ENCODE data around the gene ESPL1.

Gene ESPL1

GRCh38 chr12:53231671-53231920 lies 36.5 kb upstream of the ESPL1 start:
- DNase-seq (ENCODE audit: low read depth): no peak

GRCh38 chr12:53231921-53232645 lies 36.0 kb upstream of the ESPL1 start, which contains the start of gene RARG:
Gene RARG (minus strand): TSS chr12:53232209. CDS start chr12:53227545, 4,664 bp downstream.
- peak; percentile 59 for DNase-seq (ENCODE audit: low read depth)

- DNase-seq (ENCODE audit: low read depth): no peak
Observed at GRCh38 chr12:53232646-53233461, 35.2 kb upstream of the ESPL1 start.

DNA sequence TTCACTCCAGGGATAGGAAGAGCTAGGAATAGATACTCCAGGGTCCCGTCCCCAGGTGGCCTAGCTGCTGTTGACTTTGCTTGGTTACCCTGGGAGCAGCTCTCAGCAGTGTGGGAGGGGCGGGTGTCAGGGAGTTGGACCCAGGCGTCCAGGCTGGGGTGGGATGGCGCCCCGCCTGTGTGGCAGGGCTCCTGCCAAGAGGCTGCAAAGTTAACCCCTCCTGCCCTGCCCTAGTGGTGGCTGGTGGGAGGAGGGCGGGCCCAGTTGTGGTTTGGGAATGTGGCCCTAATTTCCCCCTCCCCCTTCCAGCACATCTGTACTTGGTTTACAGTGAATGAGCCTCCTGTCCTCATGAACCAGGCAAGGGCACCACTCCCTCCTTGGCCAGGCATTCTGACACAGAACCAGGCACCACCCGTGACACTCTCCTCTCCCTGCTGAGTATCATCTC lies 34.4 kb upstream of the ESPL1 start:
- no peak for DNase-seq (ENCODE audit: low read depth)

- no peak for DNase-seq (ENCODE audit: low read depth)
Observed at GRCh38 chr12:53234271-53234914, 33.7 kb upstream of the ESPL1 start.

DNA sequence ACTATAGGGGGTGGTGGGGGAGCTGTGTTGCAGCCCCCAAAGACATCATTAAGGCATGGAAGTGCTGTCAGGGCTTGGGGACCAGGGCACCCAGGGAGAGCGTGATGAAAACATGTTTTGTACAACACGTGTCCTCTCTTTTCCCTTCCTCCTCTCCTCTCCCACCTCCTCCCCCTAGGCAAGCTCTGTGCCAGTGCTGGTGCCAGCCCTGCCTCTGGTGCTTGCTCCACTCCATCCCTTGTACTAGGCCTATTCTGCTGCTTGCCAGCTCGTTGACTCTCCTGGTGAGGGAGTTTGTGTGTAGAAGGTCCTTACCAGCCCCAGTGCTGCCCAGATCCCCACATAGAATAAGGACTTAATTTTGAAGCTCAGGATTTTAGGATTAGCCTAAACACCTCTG lies 32.9 kb upstream of the ESPL1 start:
- no peak for DNase-seq (ENCODE audit: low read depth)

DNA sequence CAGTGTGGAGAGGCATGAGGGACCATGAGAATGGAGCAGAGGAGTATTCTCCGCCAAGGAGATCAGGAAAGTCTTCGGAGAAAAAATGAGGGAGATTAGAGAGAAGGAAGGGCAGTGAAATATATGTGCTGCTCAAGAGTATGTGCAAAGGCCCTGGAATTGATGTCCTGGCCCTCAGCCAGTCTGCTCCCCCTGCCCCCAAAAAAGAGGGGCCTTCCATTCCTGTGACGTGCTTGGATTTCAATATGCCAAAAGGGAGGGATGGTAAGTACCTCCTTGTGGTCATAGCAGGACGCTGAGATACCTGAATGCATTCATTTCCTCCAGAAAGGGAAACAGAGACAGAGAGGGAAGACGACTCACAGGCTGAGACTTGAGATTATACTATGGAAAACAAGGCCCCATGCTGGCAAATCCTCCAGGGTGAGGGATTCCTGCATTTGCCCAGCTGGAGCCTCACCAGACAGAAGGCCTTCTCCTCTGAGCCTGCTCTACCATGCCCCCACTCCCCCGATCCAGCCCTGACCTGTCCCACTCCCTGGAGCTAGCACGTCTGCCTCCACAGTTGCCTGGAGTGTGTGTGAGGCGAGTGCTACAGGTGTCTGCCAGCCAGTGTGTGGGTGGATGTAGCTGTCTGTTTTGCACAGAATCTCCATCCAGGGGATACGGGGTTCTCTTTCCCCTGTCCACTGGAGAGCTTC lies 32.2 kb upstream of the ESPL1 start:
- DNase-seq (ENCODE audit: low read depth): no peak

- DNase-seq (ENCODE audit: low read depth): peak; percentile 56
Observed at GRCh38 chr12:53236443-53237111, 31.5 kb upstream of the ESPL1 start.

GRCh38 chr12:53239643-53240258 lies 28.3 kb upstream of the ESPL1 start:
- no peak for DNase-seq (ENCODE audit: low read depth)

DNA sequence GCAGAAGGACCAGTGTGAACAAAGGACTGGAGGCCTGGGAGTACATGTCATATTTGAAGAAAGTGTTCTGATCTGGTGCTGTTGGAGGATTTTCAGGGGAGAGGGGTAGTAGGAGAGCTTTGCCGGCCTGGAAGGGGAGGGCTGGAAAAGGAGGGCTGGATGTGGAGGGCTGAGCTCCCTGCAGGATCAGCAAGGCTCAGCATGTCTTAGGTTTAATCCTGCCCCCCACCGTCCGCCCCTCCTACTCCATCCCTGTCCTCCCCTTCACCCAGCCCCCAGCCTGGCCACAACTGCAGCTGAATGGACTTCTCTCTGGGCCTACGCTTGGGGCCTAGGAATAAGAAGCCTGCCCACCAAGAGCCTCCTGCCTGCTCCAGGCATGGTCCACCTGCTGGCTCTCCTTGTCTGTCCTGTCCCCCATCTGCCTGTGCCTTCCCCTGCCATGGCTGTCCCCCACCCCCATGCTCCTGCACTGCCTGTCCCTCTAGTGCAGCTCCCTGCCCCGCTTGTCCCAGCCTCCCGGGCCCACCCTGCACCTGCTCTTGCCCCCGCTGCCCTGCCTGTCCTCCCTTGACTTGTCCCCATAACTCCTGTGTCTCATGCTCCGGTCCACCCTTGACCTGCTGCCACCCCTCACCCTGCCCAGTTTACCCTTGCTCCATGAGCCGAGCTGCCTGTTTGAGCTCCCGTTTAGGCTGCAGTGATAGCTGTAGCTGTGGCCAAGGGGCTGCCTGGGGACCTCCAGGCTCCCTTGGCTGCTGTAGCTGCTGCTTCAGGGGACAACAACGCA lies 26.3 kb upstream of the ESPL1 start:
- no peak for DNase-seq (ENCODE audit: low read depth)

GRCh38 chr12:53244337-53244736 lies 23.8 kb upstream of the ESPL1 start:
- no peak for DNase-seq (ENCODE audit: low read depth)

- no peak for DNase-seq (ENCODE audit: low read depth)
Observed at GRCh38 chr12:53245286-53245685, 22.8 kb upstream of the ESPL1 start.

GRCh38 chr12:53251477-53252348 lies 16.4 kb upstream of the ESPL1 start:
- DNase-seq (ENCODE audit: low read depth): peak; percentile 42

DNA sequence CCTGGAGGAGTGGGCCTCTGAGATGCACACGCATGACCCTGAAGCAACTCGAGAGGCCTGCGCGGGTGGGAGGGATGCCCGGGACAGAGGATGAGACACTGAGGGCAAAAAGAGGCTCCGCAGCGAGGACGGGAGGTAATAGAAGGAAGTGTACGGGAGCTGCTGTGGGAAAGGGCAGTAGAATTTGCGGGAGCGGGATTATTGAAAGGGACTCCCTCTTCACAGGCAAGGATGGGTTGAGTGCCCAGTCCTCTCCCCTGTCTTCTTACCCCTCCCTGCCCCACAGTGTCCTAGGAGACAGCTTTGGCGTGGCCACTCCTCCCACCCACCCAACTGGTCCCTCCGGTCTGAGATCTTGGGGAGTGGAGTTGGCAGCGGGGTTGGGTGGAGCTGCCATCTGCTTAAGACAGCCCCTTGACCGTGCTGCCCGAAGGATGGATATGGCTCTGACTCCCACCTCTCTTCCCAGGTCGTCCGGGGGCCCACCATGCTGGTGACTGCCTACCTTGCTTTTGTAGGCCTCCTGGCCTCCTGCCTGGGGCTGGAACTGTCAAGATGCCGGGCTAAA lies 15.7 kb upstream of the ESPL1 start:
- DNase-seq (ENCODE audit: low read depth): no peak

DNA sequence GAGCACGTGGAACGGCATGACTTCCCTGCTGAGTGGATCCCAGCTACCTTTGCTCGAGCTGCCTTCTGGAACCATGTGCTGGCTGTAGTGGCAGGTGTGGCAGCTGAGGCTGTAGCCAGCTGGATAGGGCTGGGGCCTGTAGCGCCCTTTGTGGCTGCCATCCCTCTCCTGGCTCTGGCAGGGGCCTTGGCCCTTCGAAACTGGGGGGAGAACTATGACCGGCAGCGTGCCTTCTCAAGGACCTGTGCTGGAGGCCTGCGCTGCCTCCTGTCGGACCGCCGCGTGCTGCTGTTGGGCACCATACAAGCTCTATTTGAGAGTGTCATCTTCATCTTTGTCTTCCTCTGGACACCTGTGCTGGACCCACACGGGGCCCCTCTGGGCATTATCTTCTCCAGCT lies 14.8 kb upstream of the ESPL1 start:
- no peak for DNase-seq (ENCODE audit: low read depth)

DNA sequence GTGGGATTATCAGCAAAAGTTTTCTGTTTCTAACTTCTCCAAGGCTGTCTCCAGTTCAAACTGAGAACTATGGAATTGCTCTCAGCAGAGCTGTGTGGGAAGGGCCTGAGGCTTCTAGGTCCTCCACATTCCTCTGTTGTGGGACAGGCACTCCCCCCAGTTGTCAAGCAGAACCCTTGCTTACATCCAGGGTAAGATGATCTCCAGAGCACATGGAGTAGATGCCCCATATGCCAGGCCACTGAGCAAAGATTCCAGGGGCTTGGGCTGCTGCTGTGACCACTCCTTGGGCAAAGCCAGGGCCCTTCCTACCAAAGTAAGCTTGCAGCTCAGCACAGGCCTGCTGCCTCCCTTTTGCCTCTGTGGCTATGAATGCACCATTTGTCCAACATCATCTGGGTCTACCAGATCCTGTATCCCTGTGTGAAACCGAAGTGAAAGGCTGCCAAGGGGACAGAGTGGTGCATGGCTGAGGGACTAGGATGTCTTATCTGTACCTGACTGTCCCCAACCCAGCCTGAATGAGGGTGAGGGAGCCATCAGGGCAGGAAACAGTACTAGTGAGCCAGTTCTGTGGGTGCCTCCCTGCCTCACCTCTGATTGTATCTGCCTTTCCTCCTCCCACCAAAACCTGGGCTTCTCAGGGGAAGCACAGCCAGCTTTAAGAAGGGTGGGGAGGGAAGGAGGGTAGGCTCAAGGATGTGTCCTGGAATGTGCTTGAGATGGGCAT lies 13.1 kb upstream of the ESPL1 start:
- DNase-seq (ENCODE audit: low read depth): no peak

- no peak for DNase-seq (ENCODE audit: low read depth)
Observed at GRCh38 chr12:53255996-53256395, 12.1 kb upstream of the ESPL1 start.
